Heart right ventricle (tissue), 16 donors: ENCODE data around the gene TAOK1. TPM values are rescaled to one million over a fixed set of nuclear protein-coding genes. Genes with fewer than 3 reads are reported as not detected.

Source experiments
- ATAC-seq, 8 donors: fragments of 200-7000 bp; cut with Tn5 transposase; one replicate each; pipeline ENCODE4 v1.9.1; 2020; ENCODE audit warnings: mild to moderate bottlenecking in 8 of 8, moderate library complexity in 8 of 8, moderate number of reproducible peaks in 1 of 8
- DNase-seq, 2 donors: peaks; one replicate each; pipeline ENCODE4 v3.0.0-alpha.2; 2020
- H3K27ac ChIP-seq, 10 donors: fragments of 200-600 bp; sonication (generic) in 2 of 10; one replicate each; pipeline versions ENCODE4 v1.5.0 to v1.8.0; 2020 to 2022; ENCODE audit warnings: mild to moderate bottlenecking in 3 of 10
- H3K27me3 ChIP-seq, 7 donors: fragments of 200-600 bp; one replicate each; pipeline ENCODE4 v1.8.0; 2021 to 2022; ENCODE audit warnings: mild to moderate bottlenecking in 2 of 7
- H3K36me3 ChIP-seq, 9 donors: fragments of 200-600 bp; sonication (generic) in 1 of 9; one replicate each; pipeline versions ENCODE4 v1.5.0 to v1.8.0; 2020 to 2022; ENCODE audit warnings: mild to moderate bottlenecking in 2 of 9
- H3K4me1 ChIP-seq, 9 donors: fragments of 200-600 bp; sonication (generic) in 1 of 9; one replicate each; pipeline versions ENCODE4 v1.5.0 to v1.8.0; 2020 to 2022; ENCODE audit warnings: mild to moderate bottlenecking in 4 of 9
- H3K4me3 ChIP-seq, 10 donors: fragments of 200-600 bp; sonication (generic) in 2 of 10; one replicate each; pipeline versions ENCODE4 v1.5.0 to v1.8.0; 2020 to 2022; ENCODE audit warnings: mild to moderate bottlenecking in 7 of 10, moderate library complexity in 2 of 10
- H3K9me3 ChIP-seq, 11 donors: fragments of 200-600 bp in 10 of 11; sonication (generic) in 2 of 11; one replicate each; pipeline versions ENCODE4 v1.5.0 to v1.8.0; 2013 to 2022; ENCODE audit warnings: mild to moderate bottlenecking in 2 of 11, control low read depth in 1 of 11, moderate library complexity in 1 of 11
- WGBS, 2 donors: extraction: QIAGEN DNeasy Blood & Tissue Kit; methylation state at CpG; one replicate each; pipeline ENCODE4 v1.1.7; 2013; ENCODE audit warnings: inconsistent platforms in 1 of 2; 5-methylcytosine and 5-hydroxymethylcytosine counted together
- intact Hi-C, 10 donors: fragments of 100-400 bp; cut with DNase I; formaldehyde crosslinking; loops; one replicate each; pipeline versions ENCODE4 v1.11.1 to v1.14.2; 2022
- polyA plus RNA-seq, 2 donors: library from polyadenylated mRNA; stranded (reverse); fragments of 200-250 nt; gene quantifications; one replicate each; pipeline ENCODE4 v1.2.3, GENCODE V29; 2013
- total RNA-seq, 10 donors: library from RNA; stranded (reverse); fragmentation: NEBNext Ultra II Directional in 3 of 10; extraction: Animal tissue kit (Norgen Biotek cat#: 25700) in 3 of 10; gene quantifications; one replicate each; pipeline versions ENCODE4 v1.2.1 to v1.2.4, GENCODE V29; 2021 to 2023
- TF ChIP-seq, protein P1 (sequence below), 9 donors: fragments of 200-600 bp; sonication (generic) in 2 of 9; IDR thresholded peaks; one replicate each; pipeline versions ENCODE4 v1.5.0 to v1.8.0; 2021 to 2022; ENCODE audit warnings: antibody characterized with exemption in 9 of 9, mild to moderate bottlenecking in 5 of 9, moderate library complexity in 1 of 9
- donor health status: Arrhythmogenic right ventricular cardiomyopathy.
- donor health status: ischemic (EF 13 %, LVEDD 7.1; RV severe dilation, severe dysfunction).
- donor health status: healthy with polysubstance abuse.
- donor health status: DM: no; HTN: yes; CAD: no.
- donor health status: DM: no; HTN: no; CAD: no.
- donor health status: ischemic (EF 25% LVEDD 6.9; RV normal size, moderate dysfunction).
- donor health status: ischemic (EF 25% LVEDD 5.7; RV mildly dilated, moderate dysfunction).
- donor health status: healthy.
- donor health status: DM: yes; HTN: yes; CAD: no.
- donor health status: Ischemic cardiomyopathy.
- donor health status: ischemic (EF 35%, LVEDD 5.7; RV mildly dilated, moderate dysfunction).
- donor health status: nonischemic (EF 11% LVEDD 7.7; RV severe dilation, severe dysfunction).
- donor health status: DM: yes; HTN: yes; CAD: no.
- donor health status: PGD.
- donor health status: ischemic (EF 29% LVEDD 5.4; RV normal size, mild dysfunction).
- donor health status: nonischemic (EF 23%, LVEDD 6.1; RV moderate dilation, normal function).

Gene TAOK1
- total and polyA plus RNA-seq, 12 donors: 6.4 to 86.9 (median 68.8) TPM

DNA sequence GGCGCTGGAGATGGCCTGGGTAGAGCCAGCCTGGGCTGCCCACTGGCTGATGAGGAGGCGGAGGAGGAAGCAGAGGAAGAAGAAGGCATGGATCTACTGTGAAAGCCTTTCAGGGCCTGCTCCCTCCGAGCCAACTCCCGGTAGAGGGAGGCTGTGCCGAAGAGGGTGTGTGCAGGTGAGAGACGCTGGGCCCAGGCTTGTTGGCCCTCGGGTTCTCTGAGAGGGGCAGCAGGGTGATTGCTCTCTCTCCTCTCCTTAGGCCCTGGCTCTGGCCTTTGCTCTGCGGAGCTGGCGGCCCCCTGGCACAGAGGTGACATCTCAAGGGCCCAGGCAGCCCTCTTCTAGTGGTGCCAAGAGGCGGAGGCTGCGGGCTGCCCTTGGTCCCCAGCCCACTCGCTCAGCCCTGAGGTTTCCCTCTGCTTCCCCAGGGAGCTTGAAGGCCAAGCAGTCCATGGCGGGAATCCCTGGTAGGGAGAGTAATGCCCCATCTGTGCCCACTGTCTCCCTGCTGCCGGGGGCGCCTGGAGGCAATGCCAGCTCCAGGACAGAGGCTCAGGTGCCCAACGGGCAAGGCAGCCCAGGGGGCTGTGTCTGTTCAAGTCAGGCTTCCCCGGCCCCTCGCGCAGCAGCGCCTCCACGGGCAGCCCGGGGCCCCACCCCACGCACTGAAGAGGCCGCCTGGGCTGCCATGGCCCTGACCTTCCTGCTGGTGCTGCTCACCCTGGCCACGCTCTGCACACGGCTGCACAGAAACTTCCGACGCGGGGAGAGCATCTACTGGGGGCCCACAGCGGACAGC is 181.9 kb downstream of the TAOK1 start:
- DNase-seq: peak; percentile 11 to 44
- TF ChIP-seq, protein P1, sequence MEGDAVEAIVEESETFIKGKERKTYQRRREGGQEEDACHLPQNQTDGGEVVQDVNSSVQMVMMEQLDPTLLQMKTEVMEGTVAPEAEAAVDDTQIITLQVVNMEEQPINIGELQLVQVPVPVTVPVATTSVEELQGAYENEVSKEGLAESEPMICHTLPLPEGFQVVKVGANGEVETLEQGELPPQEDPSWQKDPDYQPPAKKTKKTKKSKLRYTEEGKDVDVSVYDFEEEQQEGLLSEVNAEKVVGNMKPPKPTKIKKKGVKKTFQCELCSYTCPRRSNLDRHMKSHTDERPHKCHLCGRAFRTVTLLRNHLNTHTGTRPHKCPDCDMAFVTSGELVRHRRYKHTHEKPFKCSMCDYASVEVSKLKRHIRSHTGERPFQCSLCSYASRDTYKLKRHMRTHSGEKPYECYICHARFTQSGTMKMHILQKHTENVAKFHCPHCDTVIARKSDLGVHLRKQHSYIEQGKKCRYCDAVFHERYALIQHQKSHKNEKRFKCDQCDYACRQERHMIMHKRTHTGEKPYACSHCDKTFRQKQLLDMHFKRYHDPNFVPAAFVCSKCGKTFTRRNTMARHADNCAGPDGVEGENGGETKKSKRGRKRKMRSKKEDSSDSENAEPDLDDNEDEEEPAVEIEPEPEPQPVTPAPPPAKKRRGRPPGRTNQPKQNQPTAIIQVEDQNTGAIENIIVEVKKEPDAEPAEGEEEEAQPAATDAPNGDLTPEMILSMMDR (IDR thresholded peaks at IDR 0.05): no peak
- no peaks in the 10 kb centered on the region for H3K9me3 ChIP-seq
- H3K4me3 ChIP-seq: peak overlapping the region in 9 of 10 donors; percentile 20 to 50 (median 40)
- peak; percentile 5 to 48 (median 13) for ATAC-seq
- H3K27ac ChIP-seq: peak overlapping the region in 9 of 10 donors; percentile 56 to 76 (median 69)
- intact Hi-C loops: loop anchor here in 1 of 10 donors (10.0 kb wide), 1 partner anchor 53 kb away; the partner anchor contains the start of gene CORO6
- peaks cover 0 to 50% (median 30%) of the 10 kb centered on the region in 9 donors for H3K36me3 ChIP-seq
- no peaks in the 10 kb centered on the region for H3K27me3 ChIP-seq
- WGBS, 2 donors: 38% methylated on average over 29 to 30 of the region's 30 CpGs
- peaks cover 14 to 56% (median 39%) of the 10 kb centered on the region in 9 donors for H3K4me1 ChIP-seq

DNA sequence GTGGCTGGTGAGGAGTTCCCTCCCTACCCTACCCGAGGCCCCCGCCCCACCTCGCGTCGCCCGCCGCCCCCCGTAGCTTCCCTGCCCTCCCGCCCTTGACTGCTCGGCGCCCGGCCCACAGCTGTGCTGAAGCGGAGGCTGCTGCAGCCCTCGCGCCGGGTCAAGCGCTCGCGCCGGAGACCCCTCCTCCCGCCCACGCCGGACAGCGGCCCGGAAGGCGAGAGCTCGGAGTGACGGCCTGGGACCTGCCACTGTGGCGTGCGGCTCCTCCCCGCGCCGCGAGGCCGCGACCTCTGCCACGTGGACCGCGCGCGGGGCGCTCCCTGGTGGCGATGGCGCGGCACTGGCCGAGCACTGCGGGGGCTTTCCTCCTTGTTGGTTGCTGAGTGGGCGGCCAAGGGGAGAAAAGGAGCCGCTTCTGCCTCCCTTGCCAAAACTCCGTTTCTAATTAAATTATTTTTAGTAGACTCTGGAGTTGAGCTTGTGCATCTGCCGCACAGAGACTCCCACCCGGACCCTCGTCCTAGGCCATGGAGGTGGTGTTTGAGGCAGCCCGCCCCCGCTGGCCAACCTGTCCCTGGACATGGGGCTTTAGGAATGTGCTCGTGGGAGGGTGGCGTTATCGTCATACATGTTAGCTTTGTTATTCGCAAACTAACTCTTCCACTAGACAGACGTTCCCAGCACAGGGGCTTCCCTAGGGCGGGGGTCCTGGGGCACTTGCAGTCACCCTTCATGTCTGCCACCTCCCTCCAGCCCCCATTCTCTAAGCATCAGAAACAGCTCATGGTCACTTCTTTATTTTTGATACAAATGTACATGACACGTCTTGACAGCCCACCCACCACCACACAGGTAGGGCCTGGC is 182.8 kb downstream of the TAOK1 start:
- peak overlapping the region in 9 of 10 donors; percentile 20 to 50 (median 40) for H3K4me3 ChIP-seq
- 14 to 19% methylated on average over 54 to 62 of the region's 62 CpGs for WGBS, 2 donors
- H3K36me3 ChIP-seq: peaks cover 3 to 58% (median 37%) of the 10 kb centered on the region in 9 donors
- intact Hi-C loops: loop anchor here in 1 of 10 donors (10.0 kb wide), 1 partner anchor 52 kb away; the partner anchor contains the start of gene CORO6
- ATAC-seq: peak; percentile 37 to 68 (median 62)
- peak; percentile 72 to 78 for DNase-seq
- TF ChIP-seq, protein P1 (IDR thresholded peaks at IDR 0.05): peak; percentile 67 to 91 (median 81)
- no peaks in the 10 kb centered on the region for H3K9me3 ChIP-seq
- H3K27me3 ChIP-seq: no peaks in the 10 kb centered on the region
- H3K27ac ChIP-seq: peak overlapping the region in 9 of 10 donors; percentile 56 to 76 (median 69)
- H3K4me1 ChIP-seq: peaks cover 14 to 58% (median 36%) of the 10 kb centered on the region in 9 donors

DNA sequence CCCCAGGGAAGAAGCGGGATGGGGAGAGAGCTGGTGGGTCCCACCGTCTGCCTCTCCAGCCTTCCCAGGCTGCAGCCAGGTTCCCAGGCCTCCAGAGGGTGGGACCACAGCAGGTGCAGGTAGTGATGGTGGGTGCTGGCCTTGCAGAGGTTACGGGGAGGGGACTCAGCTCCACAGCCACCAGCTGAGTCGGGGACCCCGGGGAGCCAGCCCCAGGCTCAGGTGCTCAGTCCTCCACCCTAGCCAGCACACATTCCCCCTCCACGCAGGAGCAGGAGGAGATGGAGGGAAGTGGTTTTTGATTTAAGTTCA is 183.4 kb downstream of the TAOK1 start:
- peaks cover 14 to 57% (median 36%) of the 10 kb centered on the region in 9 donors for H3K4me1 ChIP-seq
- no peak for ATAC-seq
- TF ChIP-seq, protein P1 (IDR thresholded peaks at IDR 0.05): no peak
- 86 to 90% methylated on average over 6 of the region's 6 CpGs for WGBS, 2 donors
- no peak overlapping the region for H3K4me3 ChIP-seq
- intact Hi-C loops: loop anchor here in 1 of 10 donors (10.0 kb wide), 1 partner anchor 51 kb away; the partner anchor contains the start of gene CORO6
- H3K27ac ChIP-seq: peak overlapping the region in 1 of 10 donors; percentile 71
- H3K27me3 ChIP-seq: no peaks in the 10 kb centered on the region
- H3K36me3 ChIP-seq: peaks cover 3 to 64% (median 37%) of the 10 kb centered on the region in 9 donors
- H3K9me3 ChIP-seq: no peaks in the 10 kb centered on the region
- DNase-seq: no peak
